Kidney epithelial cell (primary cell): ENCODE results near the gene NEIL3. TPM values are rescaled to one million over a fixed set of nuclear protein-coding genes. Genes with fewer than 3 reads are reported as not detected.

Experiments used
- DNase-seq: peaks from one replicate; pipeline ENCODE4 v3.0.0-alpha.2; 2010; ENCODE audit warnings: low read depth
- H3K27me3 ChIP-seq: 2 replicates; pipeline ENCODE4 v1.6.0; 2011; ENCODE audit warnings: low read length; ENCODE audit not compliant: control insufficient read depth, insufficient read depth
- H3K36me3 ChIP-seq: 2 replicates; pipeline ENCODE4 v1.5.1; 2011; ENCODE audit warnings: low read length; ENCODE audit not compliant: control insufficient read depth, insufficient read depth
- H3K4me3 ChIP-seq: 2 replicates; pipeline ENCODE4 v1.5.1; 2011; ENCODE audit warnings: low read depth, mild to moderate bottlenecking, control low read depth, low read length
- CTCF ChIP-seq: IDR thresholded peaks from 2 replicates; pipeline ENCODE4 v1.5.1; 2011; ENCODE audit warnings: mild to moderate bottlenecking, moderate library complexity, low read length, control low read depth, inconsistent platforms; ENCODE audit not compliant: insufficient read depth, poor library complexity, severe bottlenecking
- total RNA-seq: library from RNA; depleted of rRNA; stranded (reverse); fragments of >200 nt; gene quantifications from 2 replicates; pipeline ENCODE4 v1.2.3, GENCODE V29; 2015

The NEIL3 gene
- total RNA-seq, 1 donor from 2014 or later = 2.1 TPM

GRCh38 chr4:177282284-177282835 lies 27.3 kb upstream of the NEIL3 start:
- DNase-seq = no peak
- Histone ChIP-seq H3K27me3 (no peaks in the 10 kb centered on the region), H3K4me3 (no peak overlapping the region), H3K36me3 (no peaks in the 10 kb centered on the region)
- no peak for TF ChIP-seq CTCF

GRCh38 chr4:177283167-177283566 lies 26.5 kb upstream of the NEIL3 start:
- H3K4me3 ChIP-seq = no peak overlapping the region
- DNase-seq = no peak
- no peaks in the 10 kb centered on the region for H3K36me3 ChIP-seq
- no peak for TF ChIP-seq CTCF
- no peaks in the 10 kb centered on the region for H3K27me3 ChIP-seq

GRCh38 chr4:177285953-177286352 lies 23.7 kb upstream of the NEIL3 start:
- no peak for TF ChIP-seq CTCF
- Histone ChIP-seq H3K4me3 (no peak overlapping the region), H3K36me3 (no peaks in the 10 kb centered on the region), H3K27me3 (no peaks in the 10 kb centered on the region)
- DNase-seq = no peak

- DNase-seq = no peak
- no peaks in the 10 kb centered on the region for H3K36me3 ChIP-seq
- H3K4me3 ChIP-seq = no peak overlapping the region
- no peaks in the 10 kb centered on the region for H3K27me3 ChIP-seq
- no peak for TF ChIP-seq CTCF
Measured at GRCh38 chr4:177287255-177287654, 22.4 kb upstream of the NEIL3 start.

- H3K4me3 ChIP-seq = no peak overlapping the region
- TF ChIP-seq CTCF = no peak
- H3K36me3 ChIP-seq = no peaks in the 10 kb centered on the region
- no peaks in the 10 kb centered on the region for H3K27me3 ChIP-seq
- no peak for DNase-seq
Measured at GRCh38 chr4:177288335-177288734, 21.3 kb upstream of the NEIL3 start.

- Histone ChIP-seq H3K4me3 (no peak overlapping the region), H3K36me3 (no peaks in the 10 kb centered on the region), H3K27me3 (no peaks in the 10 kb centered on the region)
- DNase-seq = no peak
- TF ChIP-seq CTCF = no peak
Measured at GRCh38 chr4:177290780-177291179, 18.9 kb upstream of the NEIL3 start.
